GM19238 (cell line): Measurements from ENCODE around the gene YLPM1.
"Not testable (repeated sequence)": the region's sequence is repeated elsewhere in the genome, so short reads cannot be mapped to it uniquely, and the experiment has no call there.

Experiments used
- DNase-seq: peaks from one replicate; pipeline ENCODE4 v3.0.0; 2011; ENCODE audit warnings: low spot score; ENCODE audit not compliant: insufficient read length

Gene YLPM1, protein sequence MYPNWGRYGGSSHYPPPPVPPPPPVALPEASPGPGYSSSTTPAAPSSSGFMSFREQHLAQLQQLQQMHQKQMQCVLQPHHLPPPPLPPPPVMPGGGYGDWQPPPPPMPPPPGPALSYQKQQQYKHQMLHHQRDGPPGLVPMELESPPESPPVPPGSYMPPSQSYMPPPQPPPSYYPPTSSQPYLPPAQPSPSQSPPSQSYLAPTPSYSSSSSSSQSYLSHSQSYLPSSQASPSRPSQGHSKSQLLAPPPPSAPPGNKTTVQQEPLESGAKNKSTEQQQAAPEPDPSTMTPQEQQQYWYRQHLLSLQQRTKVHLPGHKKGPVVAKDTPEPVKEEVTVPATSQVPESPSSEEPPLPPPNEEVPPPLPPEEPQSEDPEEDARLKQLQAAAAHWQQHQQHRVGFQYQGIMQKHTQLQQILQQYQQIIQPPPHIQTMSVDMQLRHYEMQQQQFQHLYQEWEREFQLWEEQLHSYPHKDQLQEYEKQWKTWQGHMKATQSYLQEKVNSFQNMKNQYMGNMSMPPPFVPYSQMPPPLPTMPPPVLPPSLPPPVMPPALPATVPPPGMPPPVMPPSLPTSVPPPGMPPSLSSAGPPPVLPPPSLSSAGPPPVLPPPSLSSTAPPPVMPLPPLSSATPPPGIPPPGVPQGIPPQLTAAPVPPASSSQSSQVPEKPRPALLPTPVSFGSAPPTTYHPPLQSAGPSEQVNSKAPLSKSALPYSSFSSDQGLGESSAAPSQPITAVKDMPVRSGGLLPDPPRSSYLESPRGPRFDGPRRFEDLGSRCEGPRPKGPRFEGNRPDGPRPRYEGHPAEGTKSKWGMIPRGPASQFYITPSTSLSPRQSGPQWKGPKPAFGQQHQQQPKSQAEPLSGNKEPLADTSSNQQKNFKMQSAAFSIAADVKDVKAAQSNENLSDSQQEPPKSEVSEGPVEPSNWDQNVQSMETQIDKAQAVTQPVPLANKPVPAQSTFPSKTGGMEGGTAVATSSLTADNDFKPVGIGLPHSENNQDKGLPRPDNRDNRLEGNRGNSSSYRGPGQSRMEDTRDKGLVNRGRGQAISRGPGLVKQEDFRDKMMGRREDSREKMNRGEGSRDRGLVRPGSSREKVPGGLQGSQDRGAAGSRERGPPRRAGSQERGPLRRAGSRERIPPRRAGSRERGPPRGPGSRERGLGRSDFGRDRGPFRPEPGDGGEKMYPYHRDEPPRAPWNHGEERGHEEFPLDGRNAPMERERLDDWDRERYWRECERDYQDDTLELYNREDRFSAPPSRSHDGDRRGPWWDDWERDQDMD (N-terminal part only)

DNA sequence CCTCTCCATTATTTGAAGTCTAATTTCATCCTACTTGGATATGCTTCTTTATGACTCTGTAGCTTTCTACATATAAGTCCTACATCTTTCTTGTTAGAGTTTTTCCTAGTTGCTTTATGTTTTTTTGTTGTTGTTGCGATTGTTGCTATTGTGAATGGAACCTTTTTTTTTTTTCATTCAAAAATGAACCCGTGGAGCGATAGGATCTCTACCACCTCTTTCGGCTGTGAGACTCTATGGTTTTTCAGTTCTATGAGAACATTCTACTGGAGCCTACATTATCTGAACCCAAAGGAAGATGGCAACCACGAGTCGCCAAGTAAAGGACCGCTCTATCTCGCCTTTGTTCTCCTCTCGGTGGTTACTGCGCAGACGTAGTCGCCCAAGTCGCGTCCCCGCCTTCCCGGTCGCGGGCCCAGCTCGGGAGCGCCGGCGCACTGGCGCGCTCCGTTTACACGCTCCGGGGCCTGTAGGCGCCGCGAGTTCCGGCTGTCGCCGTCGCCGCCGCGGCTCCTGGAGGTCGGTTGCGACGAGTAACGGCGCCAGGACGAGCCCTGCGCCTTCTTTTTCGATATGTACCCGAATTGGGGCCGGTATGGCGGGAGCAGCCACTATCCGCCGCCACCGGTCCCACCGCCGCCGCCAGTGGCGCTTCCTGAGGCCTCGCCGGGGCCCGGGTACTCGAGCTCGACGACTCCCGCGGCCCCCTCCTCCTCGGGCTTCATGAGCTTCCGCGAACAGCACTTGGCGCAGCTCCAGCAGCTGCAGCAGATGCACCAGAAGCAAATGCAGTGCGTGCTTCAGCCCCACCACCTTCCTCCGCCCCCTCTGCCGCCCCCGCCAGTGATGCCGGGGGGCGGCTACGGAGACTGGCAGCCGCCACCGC lies at the start of gene YLPM1:
Gene YLPM1, plus strand, starts transcription at position 400 of the 886 bp plus-strand sequence. Its CDS starts 174 bp downstream, at position 574.
- DNase-seq = peak; percentile 84

DNA sequence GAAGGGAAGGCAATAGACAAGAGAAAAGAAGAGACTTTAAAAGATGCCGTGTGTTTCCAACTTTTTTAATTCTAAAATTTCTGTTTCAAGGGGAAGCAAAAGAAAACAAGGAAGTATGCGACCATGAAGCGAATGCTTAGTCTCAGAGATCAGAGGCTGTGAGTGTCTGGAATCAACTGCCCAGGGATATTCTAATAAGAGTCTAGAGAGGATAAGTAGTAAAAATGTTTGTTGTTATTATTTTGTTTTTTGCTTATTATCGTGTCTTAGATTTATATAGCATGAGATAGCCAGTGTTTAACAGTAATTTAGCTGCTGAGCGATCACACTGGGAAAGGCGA lies 49.8 kb upstream of the YLPM1 start:
- no peak for DNase-seq

DNA sequence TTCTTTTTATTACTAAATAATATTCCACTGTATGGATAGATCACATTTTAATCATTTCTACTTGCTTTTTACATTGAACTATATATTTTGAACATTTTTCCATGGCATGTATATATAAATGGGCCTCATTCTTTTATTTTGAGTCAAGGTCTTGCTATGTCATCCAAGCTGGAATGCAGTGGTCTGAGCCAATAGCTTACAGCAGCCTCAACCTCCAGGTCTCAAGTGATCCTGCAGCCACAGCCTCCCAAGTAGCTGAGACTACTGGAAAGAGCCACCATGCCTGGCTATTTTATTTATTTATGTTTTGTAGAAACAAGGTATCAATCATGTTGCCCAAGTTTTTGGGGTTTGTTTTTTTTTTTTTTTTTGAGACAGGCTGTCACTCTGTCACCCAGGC lies 42.6 kb upstream of the YLPM1 start:
- no peak for DNase-seq

DNA sequence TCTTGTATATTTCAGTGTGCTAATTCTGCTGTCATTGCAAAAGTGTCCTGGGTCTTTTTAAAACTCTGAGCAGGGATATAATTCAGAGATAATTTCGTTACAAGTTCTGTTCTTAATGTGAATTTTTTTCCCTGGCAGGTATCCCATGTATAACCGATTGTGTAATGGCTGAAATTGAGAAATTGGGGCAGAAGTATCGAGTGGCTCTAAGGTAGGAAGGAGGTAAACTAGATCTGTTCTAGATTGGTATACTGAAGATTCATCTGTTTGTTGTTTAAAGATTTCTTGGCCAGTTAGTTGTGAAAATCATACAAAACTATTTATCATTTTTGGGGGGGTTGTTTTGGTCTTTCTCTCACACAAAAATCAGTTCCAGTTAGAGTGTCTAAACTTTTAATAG lies 40.0 kb upstream of the YLPM1 start:
- no peak for DNase-seq

DNA sequence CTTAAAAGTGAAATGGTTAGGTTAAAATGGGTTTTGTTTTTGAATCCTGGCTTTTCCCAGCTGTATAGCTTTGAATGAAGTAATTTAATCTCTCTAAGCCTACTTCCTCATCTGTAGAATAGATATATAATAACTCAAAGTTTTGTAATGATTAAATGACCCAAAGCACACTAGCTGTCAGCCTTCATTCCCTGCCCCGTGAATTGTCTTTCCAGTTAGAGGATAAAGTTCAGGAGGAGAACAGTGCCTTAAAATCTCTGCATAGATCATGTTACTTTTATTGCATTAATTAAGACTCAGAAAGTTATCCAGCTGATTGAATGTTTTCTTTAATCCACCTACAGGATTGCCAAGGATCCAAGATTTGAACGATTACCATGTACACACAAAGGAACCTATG lies 30.7 kb upstream of the YLPM1 start:
- DNase-seq = no peak

DNA sequence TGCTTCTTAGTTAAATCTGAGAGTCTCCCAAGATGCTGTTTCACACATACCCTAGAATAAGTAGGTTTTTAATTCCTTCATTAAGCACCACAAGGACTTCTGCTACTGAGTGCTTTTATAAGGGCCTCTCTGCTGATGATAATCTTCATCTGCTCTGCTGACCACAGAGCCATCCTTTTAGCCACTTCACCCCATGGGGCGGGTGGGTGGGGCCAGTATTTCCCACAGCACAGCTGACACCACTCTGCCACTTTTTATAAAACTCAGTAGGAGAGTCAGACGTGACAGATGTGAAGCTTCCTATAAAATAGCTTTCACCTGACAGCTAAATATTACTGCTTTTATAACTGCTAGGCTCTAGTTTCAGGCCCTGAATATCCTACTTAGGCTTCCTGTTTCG lies 29.9 kb upstream of the YLPM1 start:
- no peak for DNase-seq

DNA sequence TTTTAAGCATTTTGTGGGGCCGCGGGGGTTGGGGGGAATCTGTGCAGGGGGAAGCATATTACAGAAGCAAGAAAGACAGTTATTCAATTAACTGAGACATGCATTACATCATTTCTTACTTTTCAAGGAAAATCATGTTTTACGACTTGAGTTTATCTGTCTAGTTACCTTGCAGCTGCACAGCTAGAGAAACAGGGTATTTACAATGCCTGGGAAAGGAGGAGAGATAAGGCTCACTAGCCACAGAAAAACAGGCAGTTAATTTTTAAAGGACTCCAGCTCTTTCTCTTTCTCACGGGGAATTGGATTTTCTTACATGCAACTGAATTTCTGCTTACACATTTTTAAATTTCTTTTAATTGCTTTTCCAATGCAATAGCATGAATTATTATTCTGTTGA lies 28.0 kb upstream of the YLPM1 start:
- no peak for DNase-seq

DNA sequence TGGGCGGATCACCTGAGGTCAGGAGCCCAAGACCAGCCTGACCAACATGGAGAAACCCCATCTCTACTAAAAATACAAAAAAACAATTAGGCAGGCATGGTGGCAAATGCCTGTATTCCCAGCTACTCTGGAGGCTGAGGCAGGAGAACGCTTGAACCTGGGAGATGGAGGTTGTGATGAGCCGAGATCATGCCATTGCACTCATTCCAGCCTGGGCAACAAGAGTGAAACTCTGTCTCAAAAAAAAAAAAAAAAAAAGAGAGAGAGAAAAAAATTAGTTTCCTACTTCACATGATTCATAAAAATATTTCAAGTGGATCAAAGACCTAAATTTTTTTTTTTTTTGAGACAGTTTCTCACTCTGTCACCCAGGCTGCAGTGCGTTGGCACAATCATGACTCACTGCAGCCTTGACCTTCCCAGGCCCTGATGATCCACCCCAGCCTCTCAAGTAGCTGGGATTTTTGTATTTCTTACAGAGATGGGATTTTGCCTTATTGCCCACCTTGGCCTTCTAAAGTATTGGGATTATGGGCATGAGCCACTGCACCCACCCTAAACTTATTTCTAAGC lies 25.3 kb upstream of the YLPM1 start:
- DNase-seq = no peak

DNA sequence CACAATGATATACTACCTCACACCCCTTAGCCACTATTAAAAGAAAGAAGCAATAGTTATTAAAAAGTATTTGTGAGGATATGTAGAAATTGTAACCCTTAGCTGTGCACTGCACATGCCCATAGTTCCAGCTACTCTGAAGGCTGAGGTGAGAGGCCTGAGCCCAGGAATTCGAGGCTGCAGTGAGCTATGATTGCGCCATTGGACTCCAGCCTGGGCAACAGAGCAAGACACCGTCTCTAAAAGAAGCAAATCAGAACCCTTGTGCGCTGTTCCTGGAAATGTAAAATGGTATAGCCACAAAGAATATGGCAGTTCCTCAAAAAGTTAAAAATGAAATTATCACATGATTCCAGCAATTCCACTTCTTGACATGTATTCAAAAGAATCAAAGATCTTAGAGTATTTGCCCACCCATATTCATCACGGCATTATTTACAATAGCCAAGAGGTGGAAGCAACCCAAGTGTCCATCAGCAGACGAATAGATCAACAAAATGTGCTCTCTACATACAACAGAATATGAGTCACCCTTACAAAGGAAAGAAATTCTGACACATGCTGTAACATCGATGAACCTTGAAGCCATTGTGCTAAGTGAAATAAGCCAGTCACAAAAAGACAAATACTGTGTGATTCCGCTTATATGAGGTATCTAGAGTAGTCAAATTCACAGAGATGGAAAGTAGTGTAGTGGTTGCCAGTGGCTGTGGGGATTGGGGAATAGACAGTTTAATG lies 23.7 kb upstream of the YLPM1 start:
- DNase-seq = no peak

DNA sequence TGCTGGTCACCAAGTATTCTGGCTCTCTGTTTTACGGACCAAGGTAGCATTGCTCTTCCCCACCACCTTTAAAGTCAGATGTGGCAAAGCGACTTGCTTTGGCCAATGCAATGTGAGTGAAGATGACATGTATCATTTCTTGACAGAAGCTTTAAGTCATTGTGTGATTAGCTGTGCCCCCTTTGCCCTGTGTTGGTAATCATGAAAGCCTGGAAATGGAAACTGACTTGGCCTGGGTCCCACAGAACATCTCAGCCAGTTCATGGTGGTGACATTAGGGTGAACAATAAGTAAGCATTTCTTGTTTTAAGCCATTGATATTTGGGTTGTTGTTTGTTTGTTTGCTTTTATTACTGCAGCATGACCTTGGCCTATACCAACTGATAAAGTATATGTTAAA lies 15.9 kb upstream of the YLPM1 start:
- no peak for DNase-seq

DNA sequence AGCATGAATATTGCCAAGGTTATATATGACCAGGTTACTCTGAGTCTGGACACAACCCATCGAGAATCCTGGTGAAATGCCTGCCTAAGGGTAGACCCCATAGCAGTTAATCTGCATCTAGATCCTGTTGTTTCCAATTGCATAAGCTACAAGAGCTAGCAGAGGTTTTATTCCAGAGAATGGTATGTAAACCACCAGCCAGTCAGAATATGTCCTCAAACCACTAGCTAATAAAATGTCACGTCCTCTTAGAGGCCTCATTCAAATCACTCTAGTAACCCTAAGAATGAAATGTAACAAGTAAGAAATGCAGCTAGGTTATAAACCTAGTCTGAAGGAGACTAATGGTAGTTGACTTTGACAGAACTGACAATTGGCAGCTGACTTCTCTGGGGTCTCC lies 9.0 kb upstream of the YLPM1 start:
- DNase-seq = no peak

DNA sequence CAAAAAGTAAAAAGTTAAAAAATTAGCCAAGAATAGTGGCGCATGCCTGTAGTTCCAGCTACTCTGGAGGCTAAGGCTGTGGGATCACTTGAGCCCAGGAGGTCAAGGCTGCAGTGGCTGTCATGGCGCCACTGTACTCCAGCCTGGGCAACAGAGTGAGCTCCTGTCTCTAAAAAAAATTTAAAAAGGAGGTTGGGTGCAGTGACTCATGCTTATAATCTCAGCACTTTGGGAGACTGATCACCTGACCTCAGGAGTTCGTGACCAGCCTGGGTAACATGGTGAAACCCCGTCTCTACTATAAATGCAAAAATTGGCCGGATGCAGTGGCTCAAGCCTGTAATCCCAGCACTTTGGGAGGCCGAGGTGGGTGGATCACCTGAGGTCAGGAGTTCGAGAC lies 8.2 kb upstream of the YLPM1 start:
- DNase-seq = no peak

DNA sequence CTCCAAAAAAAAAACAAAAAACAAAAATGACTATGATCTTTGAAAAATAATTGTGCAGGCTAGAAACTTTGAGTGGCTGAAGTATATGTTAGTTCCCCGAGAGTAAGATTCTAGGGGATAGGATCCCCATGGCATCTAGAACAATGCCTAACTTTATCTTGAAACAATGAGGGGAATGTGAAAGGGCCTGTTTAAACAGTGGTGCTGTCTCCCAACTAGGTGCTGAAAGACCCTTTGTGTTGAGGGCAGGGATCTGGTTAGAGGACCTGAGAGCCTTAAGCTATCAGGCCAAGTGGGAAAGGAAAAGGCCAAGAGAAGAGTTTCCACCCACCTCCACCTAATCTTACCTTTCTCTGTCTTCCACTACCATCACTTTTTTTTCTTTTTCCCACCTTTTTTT lies 6.8 kb upstream of the YLPM1 start:
- no peak for DNase-seq

DNA sequence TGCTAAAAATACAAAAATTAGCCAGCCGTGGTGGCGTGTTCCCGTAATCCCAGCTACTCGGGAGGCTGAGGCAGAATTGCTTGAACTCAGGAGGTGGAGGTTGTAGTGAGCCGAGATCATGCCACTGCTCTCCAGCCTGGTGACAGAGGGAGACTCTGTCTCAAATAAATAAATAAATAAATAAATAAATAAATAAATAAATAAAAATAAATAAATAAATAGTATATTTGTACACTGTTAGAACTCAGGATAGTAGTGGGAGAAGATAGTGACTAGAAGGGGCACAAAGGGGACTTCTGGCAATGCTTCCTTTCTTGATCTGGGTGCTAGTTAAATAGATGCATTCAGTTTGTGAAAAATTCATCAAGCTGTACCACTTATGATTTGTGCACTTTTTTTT lies 4.6 kb upstream of the YLPM1 start:
- not testable (repeated sequence) for DNase-seq

DNA sequence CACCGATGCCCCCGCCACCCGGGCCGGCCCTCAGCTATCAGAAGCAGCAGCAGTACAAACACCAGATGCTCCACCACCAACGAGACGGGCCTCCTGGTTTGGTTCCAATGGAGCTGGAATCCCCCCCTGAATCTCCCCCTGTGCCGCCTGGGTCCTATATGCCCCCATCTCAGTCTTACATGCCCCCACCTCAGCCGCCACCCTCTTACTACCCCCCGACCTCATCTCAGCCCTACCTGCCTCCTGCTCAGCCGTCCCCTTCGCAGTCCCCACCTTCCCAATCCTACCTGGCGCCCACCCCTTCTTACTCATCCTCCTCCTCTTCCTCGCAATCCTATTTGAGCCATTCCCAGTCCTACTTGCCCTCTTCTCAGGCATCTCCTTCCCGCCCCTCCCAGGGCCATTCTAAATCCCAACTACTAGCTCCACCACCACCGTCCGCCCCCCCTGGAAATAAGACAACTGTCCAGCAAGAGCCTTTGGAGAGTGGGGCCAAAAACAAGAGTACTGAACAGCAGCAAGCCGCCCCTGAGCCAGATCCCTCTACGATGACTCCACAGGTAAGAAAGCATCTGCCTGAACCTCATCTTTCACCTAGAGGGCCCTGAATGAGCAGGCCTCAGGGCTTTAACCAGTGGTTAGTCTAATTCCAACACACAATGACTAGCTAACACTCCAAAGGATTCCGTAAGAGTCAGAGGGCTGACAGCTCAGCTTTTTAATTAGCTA lies 851 bp downstream of the YLPM1 start:
- no peak for DNase-seq

DNA sequence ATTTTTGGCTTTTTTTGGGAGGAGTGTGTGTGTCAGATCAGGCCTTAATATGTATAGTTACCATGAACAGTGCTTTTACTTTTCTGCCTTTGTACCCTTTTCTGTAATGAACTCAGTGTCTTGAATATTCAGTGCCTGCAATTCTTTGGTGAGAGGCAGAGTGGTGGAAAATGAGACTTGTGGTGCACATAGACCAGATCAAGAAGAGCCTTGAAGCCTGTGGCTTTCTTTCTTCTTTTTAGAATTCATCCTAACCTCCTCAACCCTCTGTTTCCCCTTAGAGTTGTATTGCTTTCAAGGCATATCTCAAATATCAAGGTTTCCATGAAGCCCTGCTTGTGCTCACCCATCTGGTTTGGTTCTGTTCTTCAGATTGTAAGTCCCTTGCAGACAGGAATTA lies 2.6 kb downstream of the YLPM1 start:
- no peak for DNase-seq

DNA sequence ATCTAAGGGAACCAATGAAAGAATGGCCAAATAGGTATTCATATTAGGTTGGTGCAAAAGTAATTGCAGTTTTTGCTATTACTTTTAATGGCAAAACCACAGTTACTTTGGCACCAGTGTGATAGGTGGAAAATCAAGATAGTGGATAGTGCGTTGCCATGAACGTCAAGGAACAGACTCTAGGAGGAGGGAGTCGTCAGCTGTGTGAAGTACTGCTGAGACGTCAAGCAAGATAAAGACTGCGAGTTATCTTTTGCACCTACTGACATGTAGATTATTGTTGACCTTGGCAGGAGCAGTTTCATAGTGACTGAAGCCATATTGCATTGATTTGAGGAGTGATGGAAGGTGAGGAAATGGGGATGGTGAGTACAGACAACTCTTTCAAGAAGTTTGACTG lies 8.3 kb downstream of the YLPM1 start:
- DNase-seq = no peak

DNA sequence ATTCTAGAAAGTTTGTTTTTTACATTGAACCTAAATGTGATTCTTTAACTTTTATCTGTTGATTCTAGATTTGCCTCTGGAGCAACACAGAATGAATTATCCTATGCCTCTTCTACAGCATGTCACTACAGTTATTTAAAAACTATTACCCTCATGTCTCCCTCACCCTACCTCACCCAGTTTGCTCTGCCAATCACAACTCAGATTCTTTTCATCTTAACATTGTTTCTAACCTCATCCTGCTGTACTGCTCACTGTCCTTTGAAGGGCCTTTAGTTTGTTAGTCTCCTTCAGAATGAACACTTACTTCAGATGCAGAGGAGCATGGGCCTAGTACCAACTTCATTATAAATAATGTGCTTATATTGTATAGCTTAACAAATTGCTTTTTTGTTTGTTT lies 21.5 kb downstream of the YLPM1 start:
- no peak for DNase-seq

DNA sequence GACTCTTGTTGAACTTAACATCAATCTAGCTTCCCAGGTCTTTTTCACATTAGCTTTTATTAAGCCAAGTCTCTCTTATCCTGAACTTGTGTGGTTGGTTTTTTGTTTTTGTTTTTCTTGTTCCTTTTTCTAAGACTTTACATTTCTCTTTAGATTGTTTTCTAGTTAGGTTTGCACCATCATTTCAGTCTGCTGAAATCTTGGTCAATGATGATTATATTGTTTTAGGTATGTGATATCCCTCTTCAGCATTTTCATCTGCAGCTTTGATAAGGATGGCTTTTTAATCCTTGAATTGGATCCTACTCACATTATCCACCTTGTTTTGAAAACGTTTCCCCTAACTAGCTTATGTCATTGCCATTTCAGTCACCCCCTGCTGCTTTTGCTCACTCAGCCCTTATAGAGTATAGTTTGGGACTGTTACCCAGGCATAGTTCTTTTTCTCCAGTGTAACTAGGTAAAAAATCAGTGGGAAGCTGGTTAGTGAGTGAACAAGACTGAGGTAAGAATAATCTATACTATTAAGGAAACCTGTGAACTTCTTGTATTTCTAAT lies 22.0 kb downstream of the YLPM1 start:
- no peak for DNase-seq
